Posterior vena cava (tissue), 2 donors: ENCODE results near the gene SLIT1. TPM values are rescaled to one million over a fixed set of nuclear protein-coding genes. Genes with fewer than 3 reads are reported as not detected.

ENCODE experiments used
- total RNA-seq, 2 donors: library from RNA; stranded (reverse); fragmentation: NEBNext Ultra II Directional; extraction: Animal tissue kit (Norgen Biotek cat#: 25700); gene quantifications; one replicate each; pipeline ENCODE4 v1.2.1, GENCODE V29; 2021
- donor health status: DM: yes; HTN: yes; CAD: no.
- donor health status: DM: yes; HTN: yes; CAD: no.

Gene SLIT1
- total RNA-seq, 2 donors from 2014 or later = 0.23 to 0.33 TPM

Other genes starting within 250 kb of the SLIT1 start
- gene ARHGAP19, start 106.7 kb upstream of the SLIT1 start, total RNA-seq = 1 to 10 TPM; 6.8 to 7.6 TPM
- gene FRAT1, start 133.3 kb upstream of the SLIT1 start, total RNA-seq = 1 to 10 TPM; 2.1 to 4.2 TPM
- 1 to 10 TPM; 4.3 to 6.8 TPM for gene FRAT2, start 148.8 kb upstream of the SLIT1 start, total RNA-seq
- 10 to 100 TPM; 16.7 to 25.9 TPM for gene RRP12, start 215.4 kb upstream of the SLIT1 start, total RNA-seq
- gene PGAM1, start 240.2 kb upstream of the SLIT1 start, total RNA-seq = 100 to 1,000 TPM; 153 to 171 TPM